Endothelial cell of umbilical vein (primary cell): Measurements from ENCODE around the gene LRRC8E.

ENCODE experiments used
- CTCF ChIP-seq, 2 donors: IDR thresholded peaks; 1 replicate in 1 of 2; 2 replicates in 1 of 2; pipeline ENCODE4 v1.5.1; 2011; ENCODE audit warnings: low read length in 2 of 2, mild to moderate bottlenecking in 2 of 2, moderate library complexity in 2 of 2, control low read depth in 1 of 2, inconsistent platforms in 1 of 2, low read depth in 1 of 2; ENCODE audit not compliant: insufficient read depth in 1 of 2; ENCODE audit errors: extremely low read depth in 1 of 2
- EZH2 ChIP-seq: IDR thresholded peaks from 2 replicates; pipeline ENCODE4 v1.6.1; 2012; ENCODE audit warnings: borderline replicate concordance, low read depth, mild to moderate bottlenecking, moderate library complexity, low read length, inconsistent platforms; ENCODE audit not compliant: severe bottlenecking
- FOS ChIP-seq: IDR thresholded peaks from 2 replicates; pipeline ENCODE4 v1.6.1; 2011; ENCODE audit warnings: mild to moderate bottlenecking, low read length, moderate library complexity, borderline replicate concordance; ENCODE audit not compliant: insufficient read depth
- JUN ChIP-seq: IDR thresholded peaks from 2 replicates; pipeline ENCODE4 v1.6.1; 2011; ENCODE audit warnings: borderline replicate concordance, low read depth; ENCODE audit not compliant: insufficient read length, insufficient read depth
- MAX ChIP-seq: IDR thresholded peaks from 2 replicates; pipeline ENCODE4 v1.6.1; 2011; ENCODE audit not compliant: insufficient read depth, insufficient read length
- MYC ChIP-seq: IDR thresholded peaks from one replicate; pipeline ENCODE4 v1.6.1; 2011; ENCODE audit warnings: mild to moderate bottlenecking, low read depth, low read length
- POLR2A ChIP-seq: IDR thresholded peaks from 2 replicates; pipeline ENCODE4 v1.6.1; 2012; ENCODE audit warnings: low read depth, mild to moderate bottlenecking, control low read depth, low read length
- POLR2AphosphoS5 ChIP-seq: IDR thresholded peaks from 2 replicates; pipeline ENCODE4 v1.6.1; 2012; ENCODE audit warnings: low read depth, mild to moderate bottlenecking, control low read depth, low read length, moderate library complexity; ENCODE audit not compliant: insufficient read depth

DNA sequence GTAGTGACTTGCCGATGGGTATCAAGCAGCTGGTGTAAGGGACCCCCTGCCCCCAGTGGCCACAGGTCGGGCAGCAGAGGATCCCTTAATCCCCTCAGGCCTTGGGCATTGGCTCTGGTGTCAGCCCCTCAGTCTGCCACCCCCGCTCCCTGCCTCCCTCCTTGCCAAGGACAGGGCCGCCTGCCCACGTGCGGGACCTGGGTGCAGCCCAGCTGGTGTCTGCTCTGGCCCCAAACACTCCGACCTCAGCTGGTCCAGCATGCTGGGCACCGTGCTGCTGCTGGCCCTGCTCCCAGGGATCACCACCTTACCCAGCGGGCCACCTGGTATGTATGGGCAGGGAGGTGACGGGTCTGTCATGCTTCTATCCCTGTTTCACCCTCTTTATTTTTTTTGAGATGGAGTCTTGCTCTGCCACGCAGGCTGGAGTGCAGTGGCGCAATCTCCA lies 26.3 kb downstream of the LRRC8E start, which contains the start of gene TGFBR3L:
- TF ChIP-seq CTCF (IDR thresholded peaks at IDR 0.05; ENCODE audit: extremely low read depth in 1 of 2, insufficient read depth in 1 of 2, low read depth in 1 of 2, low read length in 2 of 2) (no peak), POLR2A (no peak), EZH2 (no peak), POLR2AphosphoS5 (no peak), JUN (no peak), MYC (no peak), MAX (no peak), FOS (no peak)
